Endothelial cell of umbilical vein (primary cell): ENCODE results near the gene OCIAD2. TPM values are rescaled to one million over a fixed set of nuclear protein-coding genes. Genes with fewer than 3 reads are reported as not detected.

ENCODE experiments used
- BruUV-seq: library from RNA; stranded (reverse); fragments of 400-500 nt; replicated peaks from 2 replicates; lab custom pipeline; 2021; lab: Mats Ljungman, UMichigan
- CTCF ChIA-PET: fragments of 300-600, 350-600 bp; sonication (Branson Sonifier 250); formaldehyde crosslinking; loops from one replicate; lab custom pipeline; 2021; ENCODE audit warnings: antibody characterized with exemption, inconsistent platforms; lab: Charles Lee
- POLR2A ChIA-PET: fragments of 300-600, 350-600 bp; sonication (Branson Sonifier 250); formaldehyde crosslinking; loops from one replicate; lab custom pipeline; 2021; ENCODE audit warnings: antibody characterized with exemption, inconsistent platforms; lab: Charles Lee
- DNase-seq: peaks from one replicate; pipeline ENCODE4 v3.0.0-alpha.2; 2011; ENCODE audit warnings: low read depth, low spot score
- FAIRE-seq: peaks from 2 replicates; lab custom pipeline; 2011; peaks lifted over from hg19 to GRCh38; lab: Jason Lieb, UNC
- H2AFZ ChIP-seq: 2 replicates; pipeline ENCODE4 v1.6.0; 2012; ENCODE audit warnings: low read depth, low read length, control low read depth, inconsistent platforms
- H3K27ac ChIP-seq: 2 replicates; pipeline ENCODE4 v1.5.1; 2011; ENCODE audit warnings: low read depth, mild to moderate bottlenecking, control low read depth, low read length, moderate library complexity; ENCODE audit not compliant: insufficient read depth
- H3K27me3 ChIP-seq, 2 experiments: 2 replicates each; pipeline versions ENCODE4 v1.6.0 to v1.6.1; 2011; ENCODE audit warnings: low read length in 2 of 2, mixed read lengths in 1 of 2; ENCODE audit not compliant: control insufficient read depth in 2 of 2, insufficient read depth in 2 of 2
- H3K36me3 ChIP-seq, 2 experiments: 2 replicates in 1 of 2; 3 replicates in 1 of 2; pipeline ENCODE4 v1.5.1; 2011; ENCODE audit warnings: low read length in 2 of 2, mild to moderate bottlenecking in 1 of 2, moderate library complexity in 1 of 2; ENCODE audit not compliant: control insufficient read depth in 2 of 2, insufficient read depth in 2 of 2; ENCODE audit errors: extremely low read depth in 1 of 2
- H3K4me1 ChIP-seq: 3 replicates; pipeline ENCODE4 v1.5.1; 2011; ENCODE audit warnings: mild to moderate bottlenecking, low read length; ENCODE audit not compliant: control insufficient read depth, insufficient read depth; ENCODE audit errors: extremely low read depth
- H3K4me2 ChIP-seq: 2 replicates; pipeline ENCODE4 v1.6.1; 2011; ENCODE audit warnings: low read length, control low read depth, mixed read lengths; ENCODE audit not compliant: insufficient read depth
- H3K4me3 ChIP-seq, 3 experiments: fragments of 200-600 bp in 1 of 3; sonication (generic), shearing (Covaris generic) in 1 of 3; replicated peaks in 1 of 3; 2 replicates each; pipeline ENCODE4 v1.5.1; 2011 to 2016; ENCODE audit warnings: control low read depth in 3 of 3, low read length in 3 of 3, mild to moderate bottlenecking in 2 of 3, inconsistent platforms in 1 of 3, low read depth in 1 of 3, moderate library complexity in 1 of 3; ENCODE audit not compliant: insufficient read depth in 1 of 3
- H3K79me2 ChIP-seq: 2 replicates; pipeline ENCODE4 v1.6.0; 2012; ENCODE audit warnings: low read length, inconsistent platforms; ENCODE audit not compliant: control insufficient read depth, insufficient read depth
- H3K9ac ChIP-seq: replicated peaks from 2 replicates; pipeline ENCODE3; 2011; ENCODE audit warnings: low read length, control low read depth; ENCODE audit not compliant: insufficient read depth; ENCODE audit errors: extremely low read depth
- H3K9me1 ChIP-seq: replicated peaks from 3 replicates; pipeline ENCODE4 v1.6.0; 2011; ENCODE audit warnings: mild to moderate bottlenecking, low read length; ENCODE audit not compliant: control insufficient read depth, insufficient read depth; ENCODE audit errors: extremely low read depth
- H3K9me3 ChIP-seq: replicated peaks from 2 replicates; pipeline ENCODE4 v1.5.1; 2012; ENCODE audit warnings: low read length, inconsistent platforms; ENCODE audit not compliant: control insufficient read depth, insufficient read depth
- H4K20me1 ChIP-seq: replicated peaks from 2 replicates; pipeline ENCODE3; 2011; ENCODE audit warnings: mild to moderate bottlenecking, low read length; ENCODE audit not compliant: control insufficient read depth, insufficient read depth; ENCODE audit errors: extremely low read depth
- EZH2 ChIP-seq: IDR thresholded peaks from 2 replicates; pipeline ENCODE4 v1.6.1; 2012; ENCODE audit warnings: borderline replicate concordance, low read depth, mild to moderate bottlenecking, moderate library complexity, low read length, inconsistent platforms; ENCODE audit not compliant: severe bottlenecking
- FOS ChIP-seq: IDR thresholded peaks from 2 replicates; pipeline ENCODE4 v1.6.1; 2011; ENCODE audit warnings: mild to moderate bottlenecking, low read length, moderate library complexity, borderline replicate concordance; ENCODE audit not compliant: insufficient read depth
- GATA2 ChIP-seq: IDR thresholded peaks from 2 replicates; pipeline ENCODE4 v1.7.0; 2011; ENCODE audit warnings: low read depth, mild to moderate bottlenecking, moderate library complexity, mixed read lengths, low read length; ENCODE audit not compliant: insufficient read length, insufficient read depth
- JUN ChIP-seq: IDR thresholded peaks from 2 replicates; pipeline ENCODE4 v1.6.1; 2011; ENCODE audit warnings: borderline replicate concordance, low read depth; ENCODE audit not compliant: insufficient read length, insufficient read depth
- MYC ChIP-seq: IDR thresholded peaks from one replicate; pipeline ENCODE4 v1.6.1; 2011; ENCODE audit warnings: mild to moderate bottlenecking, low read depth, low read length
- POLR2A ChIP-seq: IDR thresholded peaks from 2 replicates; pipeline ENCODE4 v1.6.1; 2012; ENCODE audit warnings: low read depth, mild to moderate bottlenecking, control low read depth, low read length
- POLR2AphosphoS5 ChIP-seq: IDR thresholded peaks from 2 replicates; pipeline ENCODE4 v1.6.1; 2012; ENCODE audit warnings: low read depth, mild to moderate bottlenecking, control low read depth, low read length, moderate library complexity; ENCODE audit not compliant: insufficient read depth
- dilution Hi-C: fragments of 300-500 bp; cut with MboI; formaldehyde crosslinking; loops from one replicate; pipeline ENCODE4 v1.15.0; 2019; ENCODE audit warnings: low sequenced_read_pairs; ENCODE audit not compliant: extremely low pct_ligation_motif_present
- intact Hi-C: fragments of 100-400 bp; cut with micrococcal nuclease; formaldehyde crosslinking; loops from one replicate; pipeline ENCODE4 v1.10.0; 2022
- polyA plus RNA-seq, 4 experiments: library from polyadenylated mRNA; depleted of rRNA in 3 of 4; stranded (reverse) in 3 of 4; unstranded in 1 of 4; fragments of >200 nt; gene quantifications; 2 replicates each; pipeline versions ENCODE4 v1.2.1 to v1.2.3, GENCODE V29; 2011 to 2012; ENCODE audit warnings: missing spikeins in 1 of 4
- small RNA-seq: library from RNA; depleted of rRNA; stranded (forward); fragments of <200 nt; gene quantifications from one replicate; pipeline ENCODE3, GENCODE V24; 2012; ENCODE audit warnings: low replicate concordance, low read depth; ENCODE audit not compliant: insufficient read depth, insufficient read length
- total RNA-seq: library from RNA; stranded (reverse); gene quantifications from 2 replicates; pipeline ENCODE4 v1.2.3, GENCODE V29; 2021
- TF ChIP-seq, protein P1 (sequence below): IDR thresholded peaks from 2 replicates; pipeline ENCODE4 v1.6.1; 2011; ENCODE audit not compliant: insufficient read depth, insufficient read length
- TF ChIP-seq, protein P2 (sequence below), 2 donors: IDR thresholded peaks; 1 replicate in 1 of 2; 2 replicates in 1 of 2; pipeline ENCODE4 v1.5.1; 2011; ENCODE audit warnings: low read length in 2 of 2, mild to moderate bottlenecking in 2 of 2, moderate library complexity in 2 of 2, control low read depth in 1 of 2, inconsistent platforms in 1 of 2, low read depth in 1 of 2; ENCODE audit not compliant: insufficient read depth in 1 of 2; ENCODE audit errors: extremely low read depth in 1 of 2

Gene OCIAD2
- total and polyA plus RNA-seq, 2 donors (not counting 3 experiments of a cell fraction or from before 2014, with no cell fraction given), result 99.0 to 119 TPM

DNA sequence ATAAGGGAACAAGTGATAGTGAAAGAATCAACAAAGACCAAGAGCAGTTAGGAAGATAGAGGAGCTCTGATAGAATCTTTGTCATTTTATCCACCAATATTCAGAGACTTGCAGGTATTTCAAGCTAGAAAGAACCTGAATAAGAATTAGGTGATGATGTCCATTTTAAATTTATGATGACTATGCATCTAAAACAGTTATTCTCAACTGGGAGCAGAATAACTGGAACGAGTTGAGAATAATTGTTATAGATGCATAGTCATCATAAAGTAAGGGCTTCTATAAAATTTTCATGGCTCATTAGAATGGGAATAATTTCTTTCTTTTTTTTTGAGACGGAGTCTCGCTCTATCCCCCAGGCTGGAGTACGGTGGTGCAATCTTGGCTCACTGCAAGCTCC lies 69.9 kb downstream of the OCIAD2 start:
- ChIA-PET CTCF (no interaction called here), POLR2A (no interaction called here)
- Histone ChIP-seq H3K79me2 (peaks cover 36% of the 10 kb centered on the region), H2AFZ (no peak overlapping the region), H3K9me3 (no peaks in the 10 kb centered on the region), H3K4me2 (no peak overlapping the region), H3K9ac (no peak overlapping the region), H3K27me3 (no peaks in the 10 kb centered on the region), H3K9me1 (no peaks in the 10 kb centered on the region), H3K27ac (no peak overlapping the region), H3K4me1 (peaks cover 7% of the 10 kb centered on the region), H4K20me1 (no peaks in the 10 kb centered on the region), H3K36me3 (peaks cover 5 to 9% of the 10 kb centered on the region in 2 experiments), H3K4me3 (no peak overlapping the region)
- DNase-seq (no peak), FAIRE-seq (no peak)
- dilution Hi-C loops, result loop anchor here (25.0 kb wide), 1 partner anchor 126 kb away; no protein-coding TSS in a partner anchor
- TF ChIP-seq JUN (no peak), EZH2 (no peak), POLR2AphosphoS5 (no peak), MYC (no peak), FOS (no peak), GATA2 (no peak), POLR2A (no peak)
- TF ChIP-seq, protein P1, sequence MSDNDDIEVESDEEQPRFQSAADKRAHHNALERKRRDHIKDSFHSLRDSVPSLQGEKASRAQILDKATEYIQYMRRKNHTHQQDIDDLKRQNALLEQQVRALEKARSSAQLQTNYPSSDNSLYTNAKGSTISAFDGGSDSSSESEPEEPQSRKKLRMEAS, result no peak
- TF ChIP-seq, protein P2, sequence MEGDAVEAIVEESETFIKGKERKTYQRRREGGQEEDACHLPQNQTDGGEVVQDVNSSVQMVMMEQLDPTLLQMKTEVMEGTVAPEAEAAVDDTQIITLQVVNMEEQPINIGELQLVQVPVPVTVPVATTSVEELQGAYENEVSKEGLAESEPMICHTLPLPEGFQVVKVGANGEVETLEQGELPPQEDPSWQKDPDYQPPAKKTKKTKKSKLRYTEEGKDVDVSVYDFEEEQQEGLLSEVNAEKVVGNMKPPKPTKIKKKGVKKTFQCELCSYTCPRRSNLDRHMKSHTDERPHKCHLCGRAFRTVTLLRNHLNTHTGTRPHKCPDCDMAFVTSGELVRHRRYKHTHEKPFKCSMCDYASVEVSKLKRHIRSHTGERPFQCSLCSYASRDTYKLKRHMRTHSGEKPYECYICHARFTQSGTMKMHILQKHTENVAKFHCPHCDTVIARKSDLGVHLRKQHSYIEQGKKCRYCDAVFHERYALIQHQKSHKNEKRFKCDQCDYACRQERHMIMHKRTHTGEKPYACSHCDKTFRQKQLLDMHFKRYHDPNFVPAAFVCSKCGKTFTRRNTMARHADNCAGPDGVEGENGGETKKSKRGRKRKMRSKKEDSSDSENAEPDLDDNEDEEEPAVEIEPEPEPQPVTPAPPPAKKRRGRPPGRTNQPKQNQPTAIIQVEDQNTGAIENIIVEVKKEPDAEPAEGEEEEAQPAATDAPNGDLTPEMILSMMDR (IDR thresholded peaks at IDR 0.05; ENCODE audit: extremely low read depth in 1 of 2, insufficient read depth in 1 of 2, low read depth in 1 of 2, low read length in 2 of 2), result no peak
- no TSS peak for BruUV-seq
- intact Hi-C loops, result loop anchor here (10.0 kb wide), 1 partner anchor 142 kb away; no protein-coding TSS in a partner anchor

Small RNA genes within 50 kb of the gene (small RNA-seq; reads per million reads assigned to genes)
- gene AC020593.1 (not detected), gene RNU6-158P (not detected)

Other genes with a start within 250 kb of the OCIAD2 start
- gene FRYL, start 126.5 kb downstream of the OCIAD2 start, total RNA-seq, result 79.8 and 84.9 TPM in 2 replicates
- 12.5 and 17.0 TPM in 2 replicates for gene FRYL, start 126.5 kb downstream of the OCIAD2 start, polyA plus RNA-seq
- 99.9 and 101 TPM in 2 replicates for gene OCIAD1, start 75.7 kb downstream of the OCIAD2 start, total RNA-seq
- gene OCIAD1, start 75.7 kb downstream of the OCIAD2 start, polyA plus RNA-seq, result 54.7 and 81.7 TPM in 2 replicates
- gene CWH43, start 79.5 kb upstream of the OCIAD2 start, total RNA-seq, result not detected in 2 replicates
- not detected in 2 replicates for gene CWH43, start 79.5 kb upstream of the OCIAD2 start, polyA plus RNA-seq